Ishikawa (cell line): ENCODE measurements around the gene CPB1.

Source experiments
- MAX ChIP-seq: IDR thresholded peaks from 2 replicates; pipeline ENCODE4 v1.6.1; 2012
- NFIC ChIP-seq: IDR thresholded peaks from 2 replicates; pipeline ENCODE4 v1.6.1; 2012
- RAD21 ChIP-seq: IDR thresholded peaks from 2 replicates; pipeline ENCODE4 v1.6.1; 2012; ENCODE audit warnings: low read depth
- REST ChIP-seq: IDR thresholded peaks from 2 replicates; pipeline ENCODE4 v1.6.1; 2012; ENCODE audit warnings: low read depth, mild to moderate bottlenecking
- TAF1 ChIP-seq: IDR thresholded peaks from 2 replicates; pipeline ENCODE4 v1.6.1; 2012; ENCODE audit warnings: low read depth, mild to moderate bottlenecking
- YY1 ChIP-seq: IDR thresholded peaks from 2 replicates; pipeline ENCODE4 v1.6.1; 2012; ENCODE audit warnings: low read depth
- ZBTB7A ChIP-seq: IDR thresholded peaks from 2 replicates; pipeline ENCODE4 v1.6.1; 2012; ENCODE audit warnings: low read depth

- TF ChIP-seq YY1 = no peak
- TF ChIP-seq NFIC = no peak
- TF ChIP-seq ZBTB7A = no peak
- no peak for TF ChIP-seq REST
- TF ChIP-seq MAX = no peak
- TF ChIP-seq TAF1 = no peak
- TF ChIP-seq RAD21 = no peak
These were observed 18.3 kb downstream of the CPB1 start for GRCh38 chr3:148845756-148846395.
